Stomach (tissue), 4 donors: ENCODE data around the gene RBM23.

Source experiments
- CTCF ChIP-seq, 7 experiments: fragments of 450-650 bp in 4 of 7; fragments of 200-600 bp in 3 of 7; sonication (generic) in 3 of 7; IDR thresholded peaks; one replicate each; pipeline ENCODE4 v1.5.1; 2016 to 2019; ENCODE audit warnings: antibody characterized with exemption in 7 of 7, control low read depth in 2 of 7, mild to moderate bottlenecking in 1 of 7
- POLR2A ChIP-seq, 4 donors: fragments of 450-650 bp; IDR thresholded peaks; one replicate each; pipeline ENCODE4 v1.6.1; 2016; ENCODE audit warnings: antibody characterized with exemption in 4 of 4, control low read depth in 2 of 4, mild to moderate bottlenecking in 1 of 4, moderate library complexity in 1 of 4

DNA sequence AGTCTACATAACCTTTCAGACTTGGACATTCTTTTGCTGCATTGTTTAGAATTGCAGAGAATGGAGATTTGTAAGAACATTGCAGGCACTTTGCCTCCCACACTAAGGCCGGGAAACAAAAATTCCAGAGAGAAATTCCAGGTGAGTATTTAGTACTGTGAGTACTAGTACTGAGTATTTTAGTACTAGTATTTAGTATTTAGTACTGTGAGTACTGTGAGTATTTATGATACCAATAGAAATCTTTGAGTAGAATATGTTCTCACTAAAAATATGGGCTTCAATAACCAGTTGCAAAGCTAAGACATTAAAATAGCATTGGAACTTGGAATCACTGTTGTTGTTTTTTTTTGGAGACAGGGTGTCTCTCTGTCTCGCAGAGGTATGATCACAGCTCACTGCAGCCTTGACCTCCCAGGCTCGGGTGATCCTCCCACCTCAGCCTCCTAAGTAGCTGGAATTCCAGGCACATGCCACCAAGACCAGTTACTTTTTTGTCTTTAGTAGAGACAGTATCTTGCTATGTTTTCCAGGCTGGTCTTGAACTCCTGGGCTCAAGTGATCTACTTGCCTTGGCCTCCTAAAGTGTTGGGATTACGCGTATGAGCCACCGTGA is 43.2 kb upstream of the RBM23 start:
- no peak for TF ChIP-seq CTCF (IDR thresholded peaks at IDR 0.05)
- no peak for TF ChIP-seq POLR2A (IDR thresholded peaks at IDR 0.05)
